HUES6 (cell line): ENCODE data around the gene ARHGAP26.

Experiments used
- H3K27ac ChIP-seq: 2 replicates; pipeline ENCODE4 v1.7.0; 2013; ENCODE audit warnings: low read depth, mild to moderate bottlenecking, low read length, inconsistent platforms
- H3K27me3 ChIP-seq: 2 replicates; pipeline ENCODE4 v1.6.1; 2013; ENCODE audit warnings: low read length; ENCODE audit not compliant: control insufficient read depth, insufficient read depth
- H3K36me3 ChIP-seq: 2 replicates; pipeline ENCODE4 v1.6.1; 2013; ENCODE audit warnings: low read length; ENCODE audit not compliant: control insufficient read depth, insufficient read depth
- H3K4me1 ChIP-seq: 2 replicates; pipeline ENCODE4 v1.6.1; 2013; ENCODE audit warnings: low read length; ENCODE audit not compliant: control insufficient read depth, insufficient read depth
- H3K4me3 ChIP-seq: 2 replicates; pipeline ENCODE4 v1.5.1; 2013; ENCODE audit warnings: low read depth, low read length
- H3K9ac ChIP-seq: one replicate; pipeline ENCODE4 v1.6.1; 2013; ENCODE audit warnings: mild to moderate bottlenecking, low read length
- H3K9me3 ChIP-seq: 2 replicates; pipeline ENCODE4 v1.6.1; 2013; ENCODE audit warnings: low read depth, low read length; ENCODE audit not compliant: control insufficient read depth, insufficient read depth

The ARHGAP26 gene

GRCh38 chr5:142870532-142871362 lies 100.6 kb downstream of the ARHGAP26 start:
- Histone ChIP-seq H3K9me3 (no peaks in the 10 kb centered on the region), H3K27me3 (no peaks in the 10 kb centered on the region), H3K36me3 (no peaks in the 10 kb centered on the region), H3K9ac (no peak overlapping the region), H3K4me3 (no peak overlapping the region), H3K27ac (no peak overlapping the region), H3K4me1 (peaks cover 38% of the 10 kb centered on the region)

GRCh38 chr5:142871363-142872193 lies 101.4 kb downstream of the ARHGAP26 start:
- H3K27ac ChIP-seq, result no peak overlapping the region

GRCh38 chr5:142872217-142872616 lies 102.0 kb downstream of the ARHGAP26 start:
- no peak overlapping the region for H3K9ac ChIP-seq
- peaks cover 25% of the 10 kb centered on the region for H3K4me1 ChIP-seq
- no peaks in the 10 kb centered on the region for H3K9me3 ChIP-seq
- no peak overlapping the region for H3K4me3 ChIP-seq
- H3K36me3 ChIP-seq, result no peaks in the 10 kb centered on the region
- H3K27me3 ChIP-seq, result no peaks in the 10 kb centered on the region
- H3K27ac ChIP-seq, result no peak overlapping the region

More at GRCh38 chr5:142871363-142872193, 101.4 kb downstream of the ARHGAP26 start:
- Histone ChIP-seq H3K9me3 (no peaks in the 10 kb centered on the region), H3K27me3 (no peaks in the 10 kb centered on the region), H3K36me3 (no peaks in the 10 kb centered on the region), H3K9ac (no peak overlapping the region), H3K4me1 (peaks cover 31% of the 10 kb centered on the region), H3K4me3 (no peak overlapping the region)

GRCh38 chr5:142872795-142873194 lies 102.6 kb downstream of the ARHGAP26 start:
- Histone ChIP-seq H3K4me1 (peaks cover 19% of the 10 kb centered on the region; the same call in 1 of the 2 replicates), H3K27ac (no peak overlapping the region), H3K4me3 (no peak overlapping the region), H3K36me3 (no peaks in the 10 kb centered on the region), H3K9ac (no peak overlapping the region), H3K9me3 (no peaks in the 10 kb centered on the region), H3K27me3 (no peaks in the 10 kb centered on the region)

- H3K36me3 ChIP-seq, result no peaks in the 10 kb centered on the region
- H3K27ac ChIP-seq, result no peak overlapping the region
- peaks cover 19% of the 10 kb centered on the region; the same call in 1 of the 2 replicates for H3K4me1 ChIP-seq
- no peaks in the 10 kb centered on the region for H3K27me3 ChIP-seq
- H3K9me3 ChIP-seq, result no peaks in the 10 kb centered on the region
- no peak overlapping the region for H3K4me3 ChIP-seq
- H3K9ac ChIP-seq, result no peak overlapping the region
Observed at GRCh38 chr5:142873831-142874230, 103.7 kb downstream of the ARHGAP26 start.

- no peaks in the 10 kb centered on the region for H3K27me3 ChIP-seq
- no peaks in the 10 kb centered on the region for H3K9me3 ChIP-seq
- H3K27ac ChIP-seq, result no peak overlapping the region
- peaks cover 19% of the 10 kb centered on the region; the same call in 1 of the 2 replicates for H3K4me1 ChIP-seq
- no peak overlapping the region for H3K4me3 ChIP-seq
- H3K9ac ChIP-seq, result no peak overlapping the region
- no peaks in the 10 kb centered on the region for H3K36me3 ChIP-seq
Observed at GRCh38 chr5:142874540-142874939, 104.4 kb downstream of the ARHGAP26 start.

- Histone ChIP-seq H3K9ac (no peak overlapping the region), H3K36me3 (no peaks in the 10 kb centered on the region), H3K27me3 (no peaks in the 10 kb centered on the region), H3K4me1 (peaks cover 22% of the 10 kb centered on the region), H3K27ac (no peak overlapping the region), H3K9me3 (no peaks in the 10 kb centered on the region), H3K4me3 (no peak overlapping the region)
Observed at GRCh38 chr5:142875936-142876335, 105.8 kb downstream of the ARHGAP26 start.

GRCh38 chr5:142876817-142877216 lies 106.6 kb downstream of the ARHGAP26 start:
- H3K4me3 ChIP-seq, result no peak overlapping the region
- H3K4me1 ChIP-seq, result peaks cover 27% of the 10 kb centered on the region
- no peaks in the 10 kb centered on the region for H3K9me3 ChIP-seq
- no peaks in the 10 kb centered on the region for H3K27me3 ChIP-seq
- no peak overlapping the region for H3K9ac ChIP-seq
- H3K36me3 ChIP-seq, result no peaks in the 10 kb centered on the region
- H3K27ac ChIP-seq, result no peak overlapping the region

- Histone ChIP-seq H3K27me3 (no peaks in the 10 kb centered on the region), H3K9me3 (no peaks in the 10 kb centered on the region), H3K9ac (no peak overlapping the region), H3K27ac (no peak overlapping the region), H3K4me3 (no peak overlapping the region), H3K4me1 (peaks cover 24% of the 10 kb centered on the region), H3K36me3 (no peaks in the 10 kb centered on the region)
Observed at GRCh38 chr5:142878111-142878510, 107.9 kb downstream of the ARHGAP26 start.

- Histone ChIP-seq H3K27me3 (no peaks in the 10 kb centered on the region), H3K36me3 (no peaks in the 10 kb centered on the region), H3K9ac (no peak overlapping the region), H3K27ac (no peak overlapping the region), H3K4me1 (peaks cover 22% of the 10 kb centered on the region), H3K9me3 (no peaks in the 10 kb centered on the region), H3K4me3 (no peak overlapping the region)
Observed at GRCh38 chr5:142878638-142879037, 108.5 kb downstream of the ARHGAP26 start.
